ENCODE results near the gene ZBTB12. TPM values are rescaled to one million over a fixed set of nuclear protein-coding genes. Genes with fewer than 3 reads are reported as not detected.
A peak's percentile ranks its signal among the peaks of the same experiment; 100 is the strongest.

The ZBTB12 gene
- total and polyA plus RNA-seq, 5 donors from 2014 or later: 0.20 TPM; not detected in 4

DNA sequence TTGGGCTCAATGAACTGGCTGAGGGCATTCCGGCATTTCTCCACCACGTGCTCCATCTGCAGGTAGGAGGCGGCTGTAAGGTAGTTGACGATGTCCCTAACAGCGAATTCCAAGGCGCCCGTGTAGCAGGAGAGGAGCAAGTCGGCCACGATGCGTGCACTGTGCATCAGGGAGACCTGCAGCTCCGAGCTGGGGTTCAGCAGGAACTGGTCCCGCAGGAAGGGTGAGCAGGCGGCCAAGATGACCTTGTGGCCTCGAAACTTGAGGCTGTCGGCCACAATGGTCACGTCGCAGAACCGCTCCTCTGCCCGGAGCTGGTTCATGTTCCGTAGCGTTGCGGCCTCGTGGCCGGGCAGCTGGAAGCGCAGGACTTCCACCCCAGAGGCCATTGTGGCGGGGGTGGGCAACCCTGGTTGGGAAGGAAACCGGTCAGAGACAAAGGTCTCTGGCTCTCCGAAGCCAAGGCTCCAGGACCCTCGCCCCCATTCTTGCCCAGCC is 920 bp downstream of the ZBTB12 start:
- peak overlapping the region; percentile 63 for H3K27ac ChIP-seq (ENCODE audit: insufficient read depth, low read length, poor library complexity, severe bottlenecking)
- H3K9me3 ChIP-seq (ENCODE audit: control insufficient read depth in 2 of 2, low read length in 2 of 2): no peaks in the 10 kb centered on the region

GRCh38 chr6:31899882-31900722 is 1.8 kb downstream of the ZBTB12 start:
- Histone ChIP-seq H3K9me3 (ENCODE audit: control insufficient read depth in 2 of 2, low read length in 2 of 2) (no peaks in the 10 kb centered on the region), H3K4me1 (ENCODE audit: control insufficient read depth, insufficient read depth, low read length, poor library complexity, severe bottlenecking) (peaks cover 43% of the 10 kb centered on the region), H3K27me3 (ENCODE audit: control insufficient read depth, insufficient read depth, low read length) (no peaks in the 10 kb centered on the region), H3K4me3 (ENCODE audit: low read depth, low read length) (no peak overlapping the region), H3K27ac (ENCODE audit: insufficient read depth, low read length, poor library complexity, severe bottlenecking) (no peak overlapping the region), H3K36me3 (ENCODE audit: control insufficient read depth, insufficient read depth, low read length) (no peaks in the 10 kb centered on the region)
- no peaks in the 10 kb centered on the region for H3K36me3 Mint-ChIP-seq
- H3K9me3 Mint-ChIP-seq: no peaks in the 10 kb centered on the region
- DNase-seq (peak in 1 of 3 donors; percentile 4), ATAC-seq (ENCODE audit: low read depth in 2 of 2) (no peak)
- H3K4me1 Mint-ChIP-seq: peaks cover 0 to 44% (median 26%) of the 10 kb centered on the region in 4 donors
- no peak overlapping the region for H3K27ac Mint-ChIP-seq
- H3K27me3 Mint-ChIP-seq: no peaks in the 10 kb centered on the region
- H3K4me3 Mint-ChIP-seq: peak overlapping the region; percentile 71 to 96 (median 84)

More for the DNA sequence above, 920 bp downstream of the ZBTB12 start:
- peaks cover 0 to 39% (median 24%) of the 10 kb centered on the region in 4 donors for H3K4me1 Mint-ChIP-seq
- Histone ChIP-seq H3K4me3 (ENCODE audit: low read depth, low read length) (no peak overlapping the region), H3K27me3 (ENCODE audit: control insufficient read depth, insufficient read depth, low read length) (peaks cover 2% of the 10 kb centered on the region), H3K4me1 (ENCODE audit: control insufficient read depth, insufficient read depth, low read length, poor library complexity, severe bottlenecking) (peaks cover 43% of the 10 kb centered on the region), H3K36me3 (ENCODE audit: control insufficient read depth, insufficient read depth, low read length) (no peaks in the 10 kb centered on the region)
- no peak for DNase-seq
- peak overlapping the region in 3 of 4 donors; percentile 73 to 77 (median 75) for H3K4me3 Mint-ChIP-seq
- no peaks in the 10 kb centered on the region for H3K36me3 Mint-ChIP-seq
- no peaks in the 10 kb centered on the region for H3K9me3 Mint-ChIP-seq
- no peak for ATAC-seq (ENCODE audit: low read depth in 2 of 2)
- peak overlapping the region in 2 of 3 donors; percentile 65 to 86 for H3K27ac Mint-ChIP-seq
- peaks cover 4% of the 10 kb centered on the region for H3K27me3 Mint-ChIP-seq

DNA sequence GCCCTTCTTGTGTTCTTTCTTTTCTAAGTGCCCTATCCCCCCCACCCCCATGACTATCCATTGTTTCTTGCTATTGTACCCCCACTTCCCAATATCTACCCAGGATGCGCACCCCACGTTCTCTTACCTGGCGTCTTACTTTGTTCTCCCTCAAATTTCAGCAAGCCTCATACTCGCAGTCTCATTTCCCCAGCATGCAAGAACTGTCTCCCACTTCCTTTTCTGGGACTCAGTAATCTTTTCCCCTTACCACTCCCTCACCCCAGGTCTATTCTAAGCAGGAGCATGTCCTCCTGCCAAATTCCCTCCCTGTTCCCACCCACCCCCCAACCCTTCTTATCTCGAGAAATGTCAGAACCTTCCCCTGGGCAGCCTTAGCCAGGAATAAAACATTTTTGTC is 2.7 kb downstream of the ZBTB12 start:
- H3K27ac ChIP-seq (ENCODE audit: insufficient read depth, low read length, poor library complexity, severe bottlenecking): no peak overlapping the region
- H3K36me3 ChIP-seq (ENCODE audit: control insufficient read depth, insufficient read depth, low read length): peaks cover 4% of the 10 kb centered on the region
- Mint-ChIP-seq H3K9me3 (no peaks in the 10 kb centered on the region), H3K27me3 (no peaks in the 10 kb centered on the region), H3K27ac (peak overlapping the region in 2 of 3 donors; percentile 20 to 98), H3K4me3 (peak overlapping the region; percentile 78 to 98 (median 92)), H3K4me1 (peaks cover 0 to 44% (median 26%) of the 10 kb centered on the region in 4 donors), H3K36me3 (no peaks in the 10 kb centered on the region)
- no peak for ATAC-seq (ENCODE audit: low read depth in 2 of 2)
- H3K9me3 ChIP-seq (ENCODE audit: control insufficient read depth in 2 of 2, low read length in 2 of 2): no peaks in the 10 kb centered on the region
- no peaks in the 10 kb centered on the region for H3K27me3 ChIP-seq (ENCODE audit: control insufficient read depth, insufficient read depth, low read length)
- no peak for DNase-seq
- no peak overlapping the region for H3K4me3 ChIP-seq (ENCODE audit: low read depth, low read length)
- H3K4me1 ChIP-seq (ENCODE audit: control insufficient read depth, insufficient read depth, low read length, poor library complexity, severe bottlenecking): peaks cover 43% of the 10 kb centered on the region

GRCh38 chr6:31898383-31899011 is 3.4 kb downstream of the ZBTB12 start:
- peaks cover 2% of the 10 kb centered on the region for H3K36me3 Mint-ChIP-seq
- ATAC-seq (ENCODE audit: low read depth in 2 of 2) (peak; percentile 22 to 27), DNase-seq (peak; percentile 25 to 75 (median 71))
- H3K36me3 ChIP-seq (ENCODE audit: control insufficient read depth, insufficient read depth, low read length): peaks cover 8% of the 10 kb centered on the region
- peak overlapping the region; percentile 91 for H3K4me3 ChIP-seq (ENCODE audit: low read depth, low read length)
- peak overlapping the region; percentile 83 to 98 (median 97) for H3K27ac Mint-ChIP-seq
- H3K4me1 ChIP-seq (ENCODE audit: control insufficient read depth, insufficient read depth, low read length, poor library complexity, severe bottlenecking): peaks cover 43% of the 10 kb centered on the region
- no peaks in the 10 kb centered on the region for H3K27me3 ChIP-seq (ENCODE audit: control insufficient read depth, insufficient read depth, low read length)
- H3K27me3 Mint-ChIP-seq: no peaks in the 10 kb centered on the region
- H3K9me3 ChIP-seq (ENCODE audit: control insufficient read depth in 2 of 2, low read length in 2 of 2): no peaks in the 10 kb centered on the region
- peak overlapping the region; percentile 96 to 99 (median 98) for H3K4me3 Mint-ChIP-seq
- peak overlapping the region; percentile 88 for H3K27ac ChIP-seq (ENCODE audit: insufficient read depth, low read length, poor library complexity, severe bottlenecking)
- H3K9me3 Mint-ChIP-seq: no peaks in the 10 kb centered on the region
- H3K4me1 Mint-ChIP-seq: peaks cover 0 to 44% (median 27%) of the 10 kb centered on the region in 4 donors

DNA sequence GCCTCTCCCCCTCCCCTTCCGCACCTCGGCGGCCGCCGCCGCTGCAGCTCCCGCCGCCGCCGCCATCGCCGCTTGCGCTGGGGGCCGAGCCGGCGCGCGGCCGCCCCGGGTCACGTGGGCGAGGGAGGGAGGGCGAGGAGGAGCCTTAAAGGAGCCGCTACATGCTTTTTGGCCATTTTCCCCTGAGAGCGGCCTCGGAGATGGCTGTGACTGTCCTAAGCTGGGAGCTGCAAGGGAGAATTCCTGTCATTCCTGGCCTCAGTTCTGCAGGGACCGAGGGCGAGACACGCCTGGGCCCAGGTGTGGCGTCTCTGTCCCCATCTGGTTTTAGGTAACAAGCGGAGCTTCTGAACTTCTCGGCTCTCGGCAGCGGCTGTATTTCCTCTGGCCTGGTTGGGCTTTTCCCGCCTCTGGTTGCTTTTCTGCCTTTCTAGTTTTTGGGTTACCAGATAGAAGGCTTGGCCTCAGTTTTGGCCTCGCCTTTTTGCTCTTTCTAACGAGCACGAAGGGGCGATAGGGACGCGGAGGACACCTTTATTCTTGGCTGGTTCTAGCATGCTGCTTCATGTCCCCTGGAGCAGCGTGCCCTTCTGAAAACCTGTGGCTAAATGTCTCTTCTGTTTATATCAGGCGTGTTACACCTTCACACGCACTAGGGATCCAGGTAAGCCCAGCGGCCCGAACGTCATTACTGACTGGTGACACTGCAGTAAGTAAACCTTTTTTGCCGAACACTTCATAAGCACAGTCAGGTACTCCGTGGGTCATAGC is 4.1 kb downstream of the ZBTB12 start, which contains the start of gene EHMT2:
Gene EHMT2 (minus strand): TSS at position 87 of the 771 bp plus-strand sequence. CDS start 21 bp downstream, at position 66.
- H3K9me3 ChIP-seq (ENCODE audit: control insufficient read depth in 2 of 2, low read length in 2 of 2): no peaks in the 10 kb centered on the region
- Mint-ChIP-seq H3K27ac (peak within 1 kb of the TSS; percentile 92 to 98 (median 97)), H3K4me1 (peaks cover 0 to 44% (median 25%) of the 10 kb centered on the region in 4 donors), H3K36me3 (peaks cover 5% of the 10 kb centered on the region), H3K27me3 (no peaks in the 10 kb centered on the region), H3K9me3 (no peaks in the 10 kb centered on the region), H3K4me3 (peak within 1 kb of the TSS; percentile 96 to 99 (median 98))
- H3K36me3 ChIP-seq (ENCODE audit: control insufficient read depth, insufficient read depth, low read length): peaks cover 15% of the 10 kb centered on the region
- H3K27ac ChIP-seq (ENCODE audit: insufficient read depth, low read length, poor library complexity, severe bottlenecking): peak within 1 kb of the TSS; percentile 88
- peaks cover 42% of the 10 kb centered on the region for H3K4me1 ChIP-seq (ENCODE audit: control insufficient read depth, insufficient read depth, low read length, poor library complexity, severe bottlenecking)
- no peaks in the 10 kb centered on the region for H3K27me3 ChIP-seq (ENCODE audit: control insufficient read depth, insufficient read depth, low read length)
- DNase-seq: peak; percentile 78 to 91 (median 84)
- H3K4me3 ChIP-seq (ENCODE audit: low read depth, low read length): peak within 1 kb of the TSS; percentile 91
- peak; percentile 60 to 65 for ATAC-seq (ENCODE audit: low read depth in 2 of 2)

DNA sequence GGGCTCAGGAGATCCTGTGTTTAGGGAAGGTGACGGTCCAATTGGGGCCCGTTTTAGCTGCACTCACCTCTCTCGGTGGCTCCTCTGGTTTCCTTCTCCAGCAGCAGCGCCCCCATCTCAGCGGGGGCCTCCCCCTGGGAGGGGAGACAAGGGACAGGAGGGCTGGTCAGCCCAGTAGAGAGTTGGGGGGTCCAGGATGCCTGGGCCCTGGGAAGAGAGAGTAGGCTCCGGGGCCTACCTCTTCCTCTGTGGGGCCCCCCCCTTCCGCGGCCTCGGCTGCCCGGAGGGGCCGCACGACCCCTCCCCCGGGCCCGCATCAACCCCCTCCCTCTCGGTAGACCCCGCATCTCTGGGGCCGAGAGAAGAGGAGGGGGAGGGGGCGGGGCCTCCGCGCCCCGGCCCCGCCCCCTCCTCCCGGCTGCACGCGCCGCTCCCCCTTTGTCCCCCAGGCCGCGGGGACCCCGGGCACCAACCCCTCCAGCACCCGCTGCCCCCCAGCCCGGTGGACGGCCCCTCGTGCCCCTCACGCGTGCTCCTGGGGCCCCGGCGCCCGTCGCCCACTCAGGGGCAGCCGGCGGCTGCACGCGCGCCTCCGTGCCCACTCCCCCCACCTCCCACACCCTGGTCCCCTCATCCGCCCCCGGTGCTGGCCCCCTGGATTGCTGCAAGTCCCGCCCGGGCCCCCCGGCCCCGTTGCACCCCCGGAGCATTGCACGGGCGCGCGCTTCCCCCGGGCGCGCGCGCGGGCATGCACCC is 4.9 kb downstream of the ZBTB12 start:
- Histone ChIP-seq H3K9me3 (ENCODE audit: control insufficient read depth in 2 of 2, low read length in 2 of 2) (no peaks in the 10 kb centered on the region), H3K4me1 (ENCODE audit: control insufficient read depth, insufficient read depth, low read length, poor library complexity, severe bottlenecking) (peaks cover 34% of the 10 kb centered on the region), H3K4me3 (ENCODE audit: low read depth, low read length) (peak overlapping the region; percentile 91), H3K27ac (ENCODE audit: insufficient read depth, low read length, poor library complexity, severe bottlenecking) (peak overlapping the region; percentile 76), H3K27me3 (ENCODE audit: control insufficient read depth, insufficient read depth, low read length) (no peaks in the 10 kb centered on the region), H3K36me3 (ENCODE audit: control insufficient read depth, insufficient read depth, low read length) (peaks cover 22% of the 10 kb centered on the region)
- peak in 1 of 3 donors; percentile 23 for DNase-seq
- Mint-ChIP-seq H3K9me3 (no peaks in the 10 kb centered on the region), H3K4me3 (peak overlapping the region; percentile 85 to 96 (median 92)), H3K27me3 (no peaks in the 10 kb centered on the region), H3K27ac (peak overlapping the region; percentile 67 to 92 (median 91)), H3K4me1 (peaks cover 0 to 39% (median 21%) of the 10 kb centered on the region in 4 donors), H3K36me3 (peaks cover 10% of the 10 kb centered on the region)
- no peak for ATAC-seq (ENCODE audit: low read depth in 2 of 2)

Data from CD4-positive, CD25-positive, alpha-beta regulatory T cell (primary cell).